Natural killer cell (primary cell): ENCODE data around the gene ZNF679. TPM values are rescaled to one million over a fixed set of nuclear protein-coding genes. Genes with fewer than 3 reads are reported as not detected.

Source experiments
- ATAC-seq, 3 donors: fragments of 150-1000 bp in 2 of 3; fragments of 200-7000 bp in 1 of 3; cut with Tn5 transposase; 1 replicate in 1 of 3; 2 replicates in 2 of 3; pipeline ENCODE4 v1.10.0; 2021; ENCODE audit warnings: mild to moderate bottlenecking in 2 of 3, moderate library complexity in 2 of 3
- DNase-seq, 2 donors: peaks; one replicate each; pipeline versions ENCODE4 v3.0.0 to v3.0.0-alpha.2; 2013 to 2021; ENCODE audit warnings: mixed read lengths in 1 of 2
- H3K27ac ChIP-seq: one replicate; pipeline ENCODE4 v1.5.1; 2013; ENCODE audit warnings: mild to moderate bottlenecking, low read length
- H3K27me3 ChIP-seq: one replicate; pipeline ENCODE4 v1.6.1; 2013; ENCODE audit warnings: low read length; ENCODE audit not compliant: control insufficient read depth, insufficient read depth
- H3K36me3 ChIP-seq: one replicate; pipeline ENCODE4 v1.6.1; 2013; ENCODE audit warnings: low read length; ENCODE audit not compliant: control insufficient read depth, insufficient read depth
- H3K4me1 ChIP-seq: one replicate; pipeline ENCODE4 v1.6.1; 2013; ENCODE audit warnings: low read length; ENCODE audit not compliant: control insufficient read depth, insufficient read depth
- H3K4me3 ChIP-seq: one replicate; pipeline ENCODE4 v1.5.1; 2013; ENCODE audit warnings: low read length
- H3K9me3 ChIP-seq: one replicate; pipeline ENCODE4 v1.6.1; 2013; ENCODE audit warnings: low read length; ENCODE audit not compliant: control insufficient read depth, insufficient read depth
- H3K27ac Mint-ChIP-seq, 2 donors: one replicate each; pipeline ENCODE4 v1.8.0; 2022; ENCODE audit warnings: mild to moderate bottlenecking in 2 of 2, mixed read lengths in 2 of 2, moderate library complexity in 1 of 2
- H3K27me3 Mint-ChIP-seq, 2 donors: one replicate each; pipeline ENCODE4 v1.8.0; 2022; ENCODE audit warnings: low read depth in 2 of 2, mixed read lengths in 2 of 2
- H3K36me3 Mint-ChIP-seq: one replicate; pipeline ENCODE4 v1.8.0; 2022; ENCODE audit warnings: mixed read lengths
- H3K4me1 Mint-ChIP-seq, 2 donors: one replicate each; pipeline ENCODE4 v1.8.0; 2022; ENCODE audit warnings: mixed read lengths in 2 of 2
- H3K4me3 Mint-ChIP-seq: one replicate; pipeline ENCODE4 v1.8.0; 2022; ENCODE audit warnings: mild to moderate bottlenecking, moderate library complexity, mixed read lengths
- H3K9me3 Mint-ChIP-seq, 2 donors: one replicate each; pipeline ENCODE4 v1.8.0; 2022; ENCODE audit warnings: mixed read lengths in 2 of 2
- whole genome bisulfite sequencing: methylation state at CpG from one replicate; pipeline ENCODE4 v1.1.7; 2013; ENCODE audit warnings: missing lambda C conversion rate; ENCODE audit not compliant: insufficient coverage; 5-methylcytosine and 5-hydroxymethylcytosine counted together
- intact Hi-C: fragments of 100-400 bp; cut with micrococcal nuclease; formaldehyde crosslinking; loops from one replicate; pipeline ENCODE4 v1.14.2; 2022
- total RNA-seq, 4 donors: library from RNA; stranded (reverse); fragments of 120-200 nt in 1 of 4; gene quantifications; one replicate each; pipeline versions ENCODE4 v1.2.3 to v1.2.4, GENCODE V29; 2013 to 2022
- TF ChIP-seq, protein P1 (sequence below): fragments of 200-600 bp; IDR thresholded peaks from one replicate; pipeline ENCODE4 v1.8.0; 2022; ENCODE audit warnings: antibody characterized with exemption

ZNF679 gene
- total RNA-seq, 3 donors from 2014 or later (not counting 1 experiment from before 2014, with no cell fraction given): not detected

GRCh38 chr7:64308016-64308270 is 79.7 kb downstream of the ZNF679 start:
- Mint-ChIP-seq H3K27me3 (no peaks in the 10 kb centered on the region), H3K9me3 (no peaks in the 10 kb centered on the region), H3K4me1 (peaks cover 19 to 21% of the 10 kb centered on the region in 2 donors), H3K27ac (peak overlapping the region; percentile 96 to 97), H3K36me3 (no peaks in the 10 kb centered on the region), H3K4me3 (peak overlapping the region; percentile 100)
- H3K27ac ChIP-seq: peak overlapping the region; percentile 85
- TF ChIP-seq, protein P1, sequence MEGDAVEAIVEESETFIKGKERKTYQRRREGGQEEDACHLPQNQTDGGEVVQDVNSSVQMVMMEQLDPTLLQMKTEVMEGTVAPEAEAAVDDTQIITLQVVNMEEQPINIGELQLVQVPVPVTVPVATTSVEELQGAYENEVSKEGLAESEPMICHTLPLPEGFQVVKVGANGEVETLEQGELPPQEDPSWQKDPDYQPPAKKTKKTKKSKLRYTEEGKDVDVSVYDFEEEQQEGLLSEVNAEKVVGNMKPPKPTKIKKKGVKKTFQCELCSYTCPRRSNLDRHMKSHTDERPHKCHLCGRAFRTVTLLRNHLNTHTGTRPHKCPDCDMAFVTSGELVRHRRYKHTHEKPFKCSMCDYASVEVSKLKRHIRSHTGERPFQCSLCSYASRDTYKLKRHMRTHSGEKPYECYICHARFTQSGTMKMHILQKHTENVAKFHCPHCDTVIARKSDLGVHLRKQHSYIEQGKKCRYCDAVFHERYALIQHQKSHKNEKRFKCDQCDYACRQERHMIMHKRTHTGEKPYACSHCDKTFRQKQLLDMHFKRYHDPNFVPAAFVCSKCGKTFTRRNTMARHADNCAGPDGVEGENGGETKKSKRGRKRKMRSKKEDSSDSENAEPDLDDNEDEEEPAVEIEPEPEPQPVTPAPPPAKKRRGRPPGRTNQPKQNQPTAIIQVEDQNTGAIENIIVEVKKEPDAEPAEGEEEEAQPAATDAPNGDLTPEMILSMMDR: no peak
- WGBS: 73% methylated on average over 6 of the region's 7 CpGs
- H3K4me1 ChIP-seq: peaks cover 22% of the 10 kb centered on the region
- no peak for ATAC-seq
- H3K36me3 ChIP-seq: no peaks in the 10 kb centered on the region
- no peaks in the 10 kb centered on the region for H3K9me3 ChIP-seq
- intact Hi-C loops: no loop called here
- H3K27me3 ChIP-seq: no peaks in the 10 kb centered on the region
- no peak for DNase-seq
- H3K4me3 ChIP-seq: peak overlapping the region; percentile 68

DNA sequence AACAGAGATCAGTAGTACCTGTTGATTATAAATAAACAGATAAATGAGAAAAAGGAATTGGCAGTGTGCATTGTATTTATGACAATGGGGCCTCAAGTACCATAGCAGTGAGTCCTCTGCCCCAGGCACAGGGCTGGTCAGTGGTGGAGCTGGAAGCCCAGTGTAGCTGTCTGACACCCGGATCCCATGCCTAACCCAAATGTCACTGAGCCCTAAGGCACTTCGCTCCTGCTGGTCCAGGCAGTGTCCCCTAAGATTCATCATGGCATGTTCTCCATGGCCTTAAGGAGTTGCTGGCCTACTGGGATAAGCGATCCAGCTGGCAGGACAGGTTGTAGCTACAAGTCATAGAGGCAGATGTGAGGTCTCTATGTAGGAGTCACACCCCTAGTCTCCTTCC is 82.2 kb downstream of the ZNF679 start:
- no peak overlapping the region for H3K4me3 ChIP-seq
- Mint-ChIP-seq H3K27me3 (no peaks in the 10 kb centered on the region), H3K36me3 (no peaks in the 10 kb centered on the region), H3K9me3 (no peaks in the 10 kb centered on the region), H3K4me3 (peak overlapping the region; percentile 21), H3K27ac (no peak overlapping the region), H3K4me1 (peaks cover 41 to 44% of the 10 kb centered on the region in 2 donors)
- no peaks in the 10 kb centered on the region for H3K27me3 ChIP-seq
- intact Hi-C loops: loop anchor here (10.0 kb wide), 1 partner anchor 484 kb away; the partner anchor contains the start of gene ZNF138
- no peak for DNase-seq
- TF ChIP-seq, protein P1: no peak
- H3K4me1 ChIP-seq: peaks cover 36% of the 10 kb centered on the region
- WGBS: 99% methylated on average over 3 of the region's 3 CpGs
- no peak overlapping the region for H3K27ac ChIP-seq
- no peaks in the 10 kb centered on the region for H3K36me3 ChIP-seq
- ATAC-seq: no peak
- no peaks in the 10 kb centered on the region for H3K9me3 ChIP-seq

GRCh38 chr7:64312826-64313225 is 84.6 kb downstream of the ZNF679 start:
- H3K4me3 ChIP-seq: no peak overlapping the region
- intact Hi-C loops: loop anchor here (1.0 to 10.0 kb wide), 2 partner anchors 413 to 482 kb away; partner anchors contain the start of gene ZNF138
- DNase-seq (no peak), ATAC-seq (no peak)
- Mint-ChIP-seq H3K4me1 (peaks cover 26 to 36% of the 10 kb centered on the region in 2 donors), H3K9me3 (no peaks in the 10 kb centered on the region), H3K36me3 (no peaks in the 10 kb centered on the region), H3K27ac (peak overlapping the region; percentile 91 to 92), H3K27me3 (no peaks in the 10 kb centered on the region), H3K4me3 (no peak overlapping the region)
- peak overlapping the region; percentile 34 for H3K27ac ChIP-seq
- TF ChIP-seq, protein P1: no peak
- H3K27me3 ChIP-seq: no peaks in the 10 kb centered on the region
- WGBS: 79% methylated on average over 2 of the region's 2 CpGs
- peaks cover 22% of the 10 kb centered on the region for H3K4me1 ChIP-seq
- no peaks in the 10 kb centered on the region for H3K36me3 ChIP-seq
- H3K9me3 ChIP-seq: no peaks in the 10 kb centered on the region
